ENCODE measurements around the gene SPEG.
"Not testable (repeated sequence)": the region's sequence is repeated elsewhere in the genome, so short reads cannot be mapped to it uniquely, and the experiment has no call there.

The SPEG gene

GRCh38 chr2:219400562-219400961 is 34.1 kb upstream of the SPEG start:
- Mint-ChIP-seq H3K4me3 (no peak overlapping the region), H3K36me3 (no peaks in the 10 kb centered on the region), H3K9me3 (no peaks in the 10 kb centered on the region), H3K27ac (no peak overlapping the region), H3K4me1 (peaks cover 8% of the 10 kb centered on the region)
- DNase-seq (ENCODE audit: low spot score in 2 of 2) = no peak
- no peak for ATAC-seq

- Mint-ChIP-seq H3K4me3 (no peak overlapping the region), H3K9me3 (no peaks in the 10 kb centered on the region), H3K4me1 (peaks cover 8% of the 10 kb centered on the region), H3K27ac (no peak overlapping the region), H3K36me3 (no peaks in the 10 kb centered on the region)
- no peak for DNase-seq (ENCODE audit: low spot score in 2 of 2)
- ATAC-seq = no peak
These were observed 33.0 kb upstream of the SPEG start for GRCh38 chr2:219401606-219402005.

DNA sequence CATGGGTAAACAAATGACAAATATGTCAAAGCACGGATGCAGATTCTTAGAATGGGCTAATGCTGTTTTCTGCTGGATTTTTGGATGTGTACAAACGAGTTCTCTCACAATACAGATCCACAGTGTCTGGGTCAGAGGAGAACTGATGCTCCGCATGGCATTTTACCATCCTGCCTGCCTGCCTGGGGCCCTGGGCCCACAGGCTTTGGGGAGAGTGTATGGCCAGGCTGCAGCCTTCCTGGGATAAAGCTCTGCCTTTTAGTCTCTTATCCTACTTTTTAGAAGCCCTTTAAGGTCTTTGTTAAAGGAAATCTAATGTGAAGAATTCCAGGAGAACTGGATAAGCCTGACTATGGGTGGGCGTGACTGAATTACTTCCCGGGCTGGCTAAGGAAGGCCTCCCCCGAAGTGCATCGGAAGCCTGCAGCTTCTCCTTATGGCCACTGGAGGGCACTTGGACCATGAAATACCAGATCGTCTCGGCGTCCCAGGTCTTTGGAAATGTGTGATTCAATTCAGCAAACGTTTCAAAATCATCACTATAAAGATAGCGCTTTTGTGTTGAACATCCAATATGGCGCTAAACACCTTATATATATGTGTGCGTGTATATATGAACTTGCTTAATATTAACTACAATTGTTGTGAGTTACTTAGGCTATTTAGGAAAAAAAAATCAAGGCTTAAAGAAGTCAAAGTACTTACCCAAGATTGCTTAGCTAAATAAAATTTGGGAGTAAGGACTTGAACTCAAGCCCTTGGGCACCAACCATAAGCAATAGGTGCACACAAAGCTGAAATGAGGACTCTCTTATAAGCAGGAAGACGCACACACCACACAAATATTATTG is 31.8 kb upstream of the SPEG start:
- no peaks in the 10 kb centered on the region for H3K4me1 Mint-ChIP-seq
- no peaks in the 10 kb centered on the region for H3K9me3 Mint-ChIP-seq
- H3K4me3 Mint-ChIP-seq = no peak overlapping the region
- no peak overlapping the region for H3K27ac Mint-ChIP-seq
- peak; percentile 37 to 71 for DNase-seq (ENCODE audit: low spot score in 2 of 2)
- peak; percentile 76 for ATAC-seq
- no peaks in the 10 kb centered on the region for H3K36me3 Mint-ChIP-seq

- Mint-ChIP-seq H3K36me3 (no peaks in the 10 kb centered on the region), H3K9me3 (no peaks in the 10 kb centered on the region), H3K4me3 (no peak overlapping the region), H3K27ac (no peak overlapping the region), H3K4me1 (no peaks in the 10 kb centered on the region)
- DNase-seq (ENCODE audit: low spot score in 2 of 2) = no peak
- no peak for ATAC-seq
These were observed 30.8 kb upstream of the SPEG start for GRCh38 chr2:219403861-219404260.

DNA sequence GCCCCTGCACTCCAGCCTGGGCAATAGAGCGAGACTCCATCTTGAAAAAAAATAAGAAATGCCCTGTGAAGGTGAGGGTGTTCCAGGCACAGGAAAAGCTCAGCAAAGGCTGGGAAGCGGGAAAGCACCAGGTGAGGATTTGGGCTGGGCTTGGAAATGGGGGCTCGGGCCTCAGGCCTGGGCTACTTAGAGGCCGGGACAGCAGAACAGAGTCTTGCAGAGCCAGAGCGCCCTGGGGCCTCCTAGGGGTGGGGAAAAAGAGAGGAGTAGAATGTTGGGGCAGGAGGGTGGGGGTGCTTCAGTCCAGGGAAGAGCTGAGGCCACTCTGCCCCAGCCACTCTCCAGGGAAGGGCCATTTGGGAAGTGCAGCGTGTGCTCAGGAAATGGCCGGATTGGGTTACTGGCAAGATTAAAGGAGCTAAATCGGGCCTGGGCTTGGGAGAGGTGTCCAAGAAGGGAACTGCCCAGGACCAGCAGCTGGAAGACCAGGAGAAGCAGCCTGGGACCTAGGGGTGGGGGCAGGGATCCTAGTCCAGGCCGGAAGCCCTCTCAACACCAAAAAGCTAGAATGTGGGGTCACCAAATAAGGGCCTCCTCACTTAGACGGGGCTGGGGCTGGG is 30.2 kb upstream of the SPEG start:
- no peaks in the 10 kb centered on the region for H3K36me3 Mint-ChIP-seq
- ATAC-seq (no peak), DNase-seq (ENCODE audit: low spot score in 2 of 2) (no peak)
- no peak overlapping the region for H3K4me3 Mint-ChIP-seq
- no peaks in the 10 kb centered on the region for H3K4me1 Mint-ChIP-seq
- H3K27ac Mint-ChIP-seq = no peak overlapping the region
- H3K9me3 Mint-ChIP-seq = no peaks in the 10 kb centered on the region

DNA sequence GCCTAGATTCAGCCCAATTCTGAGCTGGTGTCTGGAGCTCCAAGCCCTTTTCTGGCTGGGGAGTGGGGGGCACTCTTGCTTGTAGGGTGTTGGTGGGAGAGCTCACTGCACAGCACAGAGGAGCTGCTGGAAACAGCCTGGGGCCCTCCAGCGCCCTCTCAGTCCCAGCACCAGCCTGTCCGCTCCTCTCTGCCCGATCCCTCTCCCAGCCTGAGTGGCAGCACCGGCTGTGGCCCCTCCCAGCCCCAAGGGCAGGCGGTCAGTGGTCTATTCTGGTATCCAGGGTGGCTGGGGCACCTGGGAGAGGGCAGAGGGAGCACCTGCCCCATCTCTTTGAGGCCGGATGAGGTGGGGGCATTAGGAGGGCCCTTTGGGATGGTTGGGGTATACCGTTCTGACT is 29.7 kb upstream of the SPEG start:
- Mint-ChIP-seq H3K4me3 (no peak overlapping the region), H3K36me3 (no peaks in the 10 kb centered on the region), H3K9me3 (no peaks in the 10 kb centered on the region), H3K27ac (no peak overlapping the region), H3K4me1 (no peaks in the 10 kb centered on the region)
- no peak for DNase-seq (ENCODE audit: low spot score in 2 of 2)
- ATAC-seq = no peak

DNA sequence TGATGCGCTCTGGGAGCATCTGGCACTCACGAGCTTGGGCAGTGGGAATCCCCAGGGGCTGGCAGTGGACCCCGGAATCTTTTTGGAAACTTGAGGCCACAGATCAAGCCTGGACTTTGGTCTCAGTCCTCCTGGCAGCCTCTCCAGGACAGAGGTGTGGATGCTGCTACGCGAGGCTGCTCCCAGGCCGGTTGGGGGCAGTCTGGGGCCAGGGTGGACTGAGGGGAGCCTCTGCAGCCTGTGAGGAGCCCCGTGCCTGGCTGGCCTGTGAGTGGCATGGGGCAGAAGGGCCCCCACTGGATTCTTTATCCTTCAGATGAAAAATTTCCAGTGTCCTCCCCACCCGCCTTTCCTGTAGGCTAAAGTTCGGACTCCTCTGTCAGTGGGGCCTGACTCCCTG is 29.2 kb upstream of the SPEG start:
- H3K9me3 Mint-ChIP-seq = no peaks in the 10 kb centered on the region
- DNase-seq (ENCODE audit: low spot score in 2 of 2) = no peak
- H3K4me1 Mint-ChIP-seq = no peaks in the 10 kb centered on the region
- ATAC-seq = no peak
- no peaks in the 10 kb centered on the region for H3K36me3 Mint-ChIP-seq
- H3K4me3 Mint-ChIP-seq = no peak overlapping the region
- H3K27ac Mint-ChIP-seq = no peak overlapping the region

GRCh38 chr2:219405958-219406860 is 28.4 kb upstream of the SPEG start:
- ATAC-seq = no peak
- no peak for DNase-seq (ENCODE audit: low spot score in 2 of 2)
- no peak overlapping the region for H3K4me3 Mint-ChIP-seq
- H3K9me3 Mint-ChIP-seq = no peaks in the 10 kb centered on the region
- H3K27ac Mint-ChIP-seq = no peak overlapping the region
- no peaks in the 10 kb centered on the region for H3K36me3 Mint-ChIP-seq
- H3K4me1 Mint-ChIP-seq = no peaks in the 10 kb centered on the region

- no peak overlapping the region for H3K27ac Mint-ChIP-seq
- no peak for DNase-seq (ENCODE audit: low spot score in 2 of 2)
- no peaks in the 10 kb centered on the region for H3K4me1 Mint-ChIP-seq
- H3K36me3 Mint-ChIP-seq = no peaks in the 10 kb centered on the region
- no peak overlapping the region for H3K4me3 Mint-ChIP-seq
- no peaks in the 10 kb centered on the region for H3K9me3 Mint-ChIP-seq
- no peak for ATAC-seq
These were observed 27.8 kb upstream of the SPEG start for GRCh38 chr2:219406861-219407230.

DNA sequence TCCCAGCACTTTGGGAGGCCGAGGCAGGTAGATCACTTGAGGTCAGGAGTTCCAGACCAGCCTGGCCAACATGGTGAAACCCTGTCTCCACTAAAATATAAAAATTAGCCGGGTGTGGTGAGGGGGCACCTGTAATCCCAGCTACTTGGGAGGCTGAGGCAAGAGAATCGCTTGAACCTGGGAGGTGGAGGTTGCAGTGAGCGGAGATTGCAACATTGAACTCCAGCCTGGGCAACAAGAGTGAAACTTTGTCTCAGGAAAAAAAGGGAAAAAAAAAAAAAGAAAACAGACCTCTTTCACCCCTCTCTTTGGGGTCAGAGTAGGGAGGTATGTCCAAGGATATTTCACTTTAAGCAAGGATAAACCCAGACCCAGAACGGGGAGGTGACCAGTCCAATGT is 27.3 kb upstream of the SPEG start:
- not testable (repeated sequence) for H3K9me3 Mint-ChIP-seq; DNase-seq (ENCODE audit: low spot score in 2 of 2); H3K4me3 Mint-ChIP-seq; H3K4me1 Mint-ChIP-seq; H3K27ac Mint-ChIP-seq; H3K36me3 Mint-ChIP-seq; ATAC-seq

DNA sequence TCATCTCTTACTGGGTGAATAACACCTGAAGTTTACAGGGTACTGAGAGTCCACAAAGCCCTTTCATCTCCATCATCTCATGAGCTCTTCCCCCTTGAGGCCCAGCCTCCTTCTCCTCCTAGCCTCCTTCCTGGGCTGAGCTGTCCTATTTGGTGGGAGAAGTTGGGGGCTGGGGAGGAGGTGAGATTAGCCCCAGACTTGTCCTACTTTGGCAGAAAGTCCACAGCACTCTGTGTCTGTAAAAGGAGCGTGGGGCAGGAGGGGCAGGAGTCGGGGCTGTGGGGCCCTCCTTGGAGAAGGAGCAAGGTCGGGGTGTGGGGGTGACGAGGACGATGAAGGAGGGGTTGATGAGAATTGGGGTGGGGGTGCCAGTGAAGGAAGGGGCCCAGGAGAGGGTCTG is 26.4 kb upstream of the SPEG start:
- Mint-ChIP-seq H3K4me3 (no peak overlapping the region), H3K27ac (no peak overlapping the region), H3K4me1 (no peaks in the 10 kb centered on the region), H3K36me3 (no peaks in the 10 kb centered on the region), H3K9me3 (no peaks in the 10 kb centered on the region)
- no peak for DNase-seq (ENCODE audit: low spot score in 2 of 2)
- ATAC-seq = no peak

DNA sequence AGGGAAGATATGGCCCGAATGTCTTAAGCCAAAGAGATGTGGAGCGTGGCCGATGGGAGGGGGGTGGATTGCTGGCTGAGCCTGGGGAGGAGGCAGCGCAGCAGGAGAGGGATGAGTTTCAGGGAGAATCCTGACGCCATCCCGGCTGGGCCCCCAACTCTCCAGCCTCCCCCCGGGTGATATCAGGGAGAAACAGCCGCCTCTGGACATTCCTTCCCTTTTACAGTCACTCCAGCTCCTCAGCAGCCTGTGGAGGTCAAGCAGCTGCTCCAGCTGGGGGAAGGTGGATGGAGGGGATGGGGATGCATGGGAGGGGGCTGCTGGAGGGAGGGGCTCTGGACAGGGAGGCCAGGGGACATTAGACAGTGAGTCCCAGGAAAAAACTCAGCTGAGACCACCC is 26.0 kb upstream of the SPEG start:
- Mint-ChIP-seq H3K9me3 (no peaks in the 10 kb centered on the region), H3K4me3 (no peak overlapping the region), H3K4me1 (no peaks in the 10 kb centered on the region), H3K36me3 (no peaks in the 10 kb centered on the region), H3K27ac (no peak overlapping the region)
- no peak for DNase-seq (ENCODE audit: low spot score in 2 of 2)
- ATAC-seq = no peak

DNA sequence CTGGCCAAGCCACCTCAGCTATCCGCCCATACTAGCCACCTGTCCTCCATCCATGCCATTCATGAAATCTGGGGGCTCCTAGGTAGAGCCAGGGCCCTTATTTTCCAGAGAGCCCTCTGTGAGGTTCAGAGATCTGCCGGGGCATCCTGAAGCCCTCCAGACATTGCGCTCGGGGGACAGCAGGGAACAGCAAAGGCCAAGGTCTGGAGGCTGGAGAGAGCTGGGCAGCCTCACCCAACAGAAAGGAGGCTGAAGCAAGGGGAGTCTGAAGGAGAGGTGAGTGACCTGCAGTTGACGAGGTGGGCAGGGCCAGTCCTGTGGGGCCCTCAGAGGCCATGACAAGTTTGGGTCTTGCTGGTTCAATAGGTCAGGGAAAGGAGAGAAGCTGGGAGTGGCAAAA is 25.0 kb upstream of the SPEG start:
- Mint-ChIP-seq H3K36me3 (no peaks in the 10 kb centered on the region), H3K4me1 (no peaks in the 10 kb centered on the region), H3K9me3 (no peaks in the 10 kb centered on the region), H3K4me3 (no peak overlapping the region), H3K27ac (no peak overlapping the region)
- DNase-seq (ENCODE audit: low spot score in 2 of 2) (no peak), ATAC-seq (no peak)

GRCh38 chr2:219410390-219410789 is 24.3 kb upstream of the SPEG start:
- DNase-seq (ENCODE audit: low spot score in 2 of 2) (no peak), ATAC-seq (no peak)
- Mint-ChIP-seq H3K27ac (no peak overlapping the region), H3K9me3 (no peaks in the 10 kb centered on the region), H3K4me1 (no peaks in the 10 kb centered on the region), H3K4me3 (no peak overlapping the region), H3K36me3 (no peaks in the 10 kb centered on the region)

DNA sequence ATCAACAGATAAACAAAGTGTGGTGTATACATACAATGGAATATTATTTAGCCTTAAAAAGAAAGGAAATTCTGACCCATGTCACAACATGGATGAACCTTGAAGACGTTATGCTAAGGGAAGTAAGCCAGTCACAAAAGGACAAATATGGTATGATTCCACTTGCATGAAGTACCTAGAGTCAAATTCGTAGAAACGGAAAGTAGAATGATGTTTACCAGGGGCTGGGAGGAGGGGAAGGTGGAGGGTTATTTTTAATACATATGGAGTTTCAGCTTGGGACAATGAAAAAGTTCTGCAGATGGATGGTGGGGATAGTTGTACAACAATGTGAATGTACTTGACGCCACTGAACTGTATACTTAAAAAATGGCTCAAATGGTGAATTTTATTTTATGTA is 19.8 kb upstream of the SPEG start:
- ATAC-seq (no peak), DNase-seq (ENCODE audit: low spot score in 2 of 2) (no peak)
- Mint-ChIP-seq H3K27ac (no peak overlapping the region), H3K9me3 (no peaks in the 10 kb centered on the region), H3K4me3 (no peak overlapping the region), H3K4me1 (no peaks in the 10 kb centered on the region), H3K36me3 (no peaks in the 10 kb centered on the region)
